Measurements from ENCODE around the gene SMIM33.
"Not testable (repeated sequence)": the region's sequence is repeated elsewhere in the genome, so short reads cannot be mapped to it uniquely, and the experiment has no call there.

The SMIM33 gene

DNA sequence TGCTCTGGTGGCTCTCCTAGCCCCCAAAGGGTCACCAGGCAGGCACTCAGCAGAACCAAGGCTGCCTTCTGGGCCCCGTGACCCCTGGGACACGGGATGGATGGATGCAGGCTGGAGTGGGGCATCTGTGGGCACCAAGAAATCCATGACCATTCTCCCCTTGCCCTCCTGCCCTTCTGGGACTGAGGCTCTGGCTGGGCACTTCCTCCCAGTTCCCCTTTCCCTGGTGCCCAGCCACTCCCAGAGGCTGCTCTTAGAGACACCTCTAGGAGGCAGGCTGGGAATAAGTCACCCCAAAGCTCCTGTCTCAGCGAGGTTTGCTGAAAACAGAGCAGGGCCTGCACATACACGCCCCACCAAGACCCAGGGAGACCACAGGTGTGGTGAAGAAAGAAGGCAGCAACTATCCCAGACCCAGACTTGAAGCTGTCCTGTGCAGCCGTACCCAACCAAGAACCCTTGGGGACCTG is 10.8 kb downstream of the SMIM33 start:
- DNase-seq (ENCODE audit: low spot score) = peak; percentile 26
- FAIRE-seq = no peak

DNA sequence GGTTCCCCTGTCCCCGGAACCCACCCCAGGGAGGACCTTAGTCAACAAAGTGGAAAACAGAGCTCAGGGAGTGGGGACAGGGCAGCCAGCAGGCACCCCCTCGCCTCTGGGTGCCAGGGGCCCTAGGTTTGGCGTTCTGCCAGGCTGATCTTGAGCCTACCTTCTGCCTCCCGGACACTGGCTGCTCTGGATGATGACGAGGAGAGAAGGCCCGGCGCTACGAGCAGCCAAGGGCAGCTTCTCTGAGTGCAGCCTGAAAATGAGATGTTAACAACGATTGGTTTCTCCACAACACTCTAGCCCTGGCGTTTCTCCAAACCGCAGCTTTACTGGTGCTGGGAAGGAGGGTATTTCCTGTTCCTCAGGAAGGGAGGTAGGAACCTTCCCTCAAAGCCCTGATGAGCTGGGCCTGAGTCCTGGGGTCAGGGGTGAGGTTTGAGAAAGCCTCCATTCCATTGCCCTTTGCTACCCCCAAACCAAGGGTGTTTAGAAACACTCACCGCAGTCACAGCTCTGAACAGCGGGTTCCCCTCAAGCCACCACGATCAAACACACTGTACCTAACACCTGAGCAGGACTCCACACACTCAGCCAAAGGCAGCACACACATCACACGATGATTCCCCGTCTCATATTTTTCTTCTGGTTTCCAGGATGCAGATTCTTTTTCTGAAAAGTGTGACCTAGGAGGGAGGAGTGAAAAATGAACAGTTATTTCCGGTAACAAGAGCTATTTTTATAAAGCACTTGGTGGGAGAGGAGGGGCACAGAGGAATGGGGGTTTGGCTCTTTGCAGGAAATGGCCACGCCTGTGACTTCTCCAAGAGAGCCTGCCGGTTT is 11.5 kb downstream of the SMIM33 start, which contains the start of gene STING1:
STING1 (minus strand) TSS at position 709 of the 840 bp plus-strand sequence. CDS start 1,054 bp downstream, outside the sequence.
- peak; percentile 98 for DNase-seq (ENCODE audit: low spot score)
- peak; percentile 92 for FAIRE-seq

DNA sequence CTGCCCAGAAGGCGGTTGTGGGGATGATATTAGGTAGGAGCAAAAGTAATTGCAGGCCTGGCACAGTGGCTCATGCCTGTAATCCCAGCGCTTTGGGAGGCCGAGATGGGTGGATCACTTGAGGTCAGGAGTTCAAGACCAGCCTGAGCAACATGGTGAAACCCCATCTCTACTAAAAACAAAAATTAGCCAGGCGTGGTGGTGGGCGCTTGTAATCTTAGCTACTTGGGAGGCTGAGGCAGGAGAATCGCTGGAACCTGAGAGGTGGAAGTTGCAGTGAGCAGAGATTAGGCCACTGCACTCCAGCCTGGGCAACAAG is 12.0 kb downstream of the SMIM33 start:
- not testable (repeated sequence) for FAIRE-seq; DNase-seq (ENCODE audit: low spot score)

DNA sequence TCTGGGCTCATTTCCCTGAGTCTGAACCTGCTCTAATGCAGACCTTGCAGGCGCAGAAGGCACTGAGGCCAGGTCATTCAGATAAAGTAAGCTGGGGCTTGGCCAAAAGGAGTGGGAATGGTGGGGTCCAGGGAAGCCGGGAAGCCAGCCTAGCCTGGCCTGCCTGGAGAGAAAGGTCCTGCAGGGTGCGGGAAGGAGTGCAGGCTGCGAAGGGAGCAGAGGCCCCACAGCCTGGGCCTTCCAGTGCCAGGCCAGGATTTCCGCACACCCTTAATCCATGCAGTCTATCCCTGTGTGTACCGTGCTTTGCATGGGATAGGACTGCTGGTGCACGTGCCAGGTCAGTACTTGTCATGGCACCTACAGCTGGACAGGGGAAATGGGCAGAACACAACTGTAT is 15.4 kb downstream of the SMIM33 start:
- FAIRE-seq = no peak
- no peak for DNase-seq (ENCODE audit: low spot score)

DNA sequence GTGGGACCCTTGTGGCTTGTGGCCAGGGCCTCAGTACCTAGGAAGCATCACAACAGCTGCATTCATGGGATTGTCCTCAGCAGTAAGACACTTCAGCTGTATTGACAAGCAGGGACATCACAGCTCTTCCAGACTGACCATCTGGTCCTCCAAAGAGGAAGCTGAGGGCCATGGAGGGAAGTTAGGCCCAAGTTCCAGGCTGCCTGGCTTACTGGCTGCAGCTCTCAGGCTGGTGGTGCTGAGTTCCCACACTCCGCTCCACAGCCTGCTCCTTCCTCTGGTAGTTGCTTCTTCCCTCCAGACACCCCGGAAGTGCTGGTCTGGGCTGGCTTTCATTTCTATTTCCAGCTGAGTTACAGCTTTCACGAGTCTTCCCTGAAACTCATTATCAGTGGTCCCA is 17.5 kb downstream of the SMIM33 start:
- DNase-seq (ENCODE audit: low spot score) (no peak), FAIRE-seq (no peak)

DNA sequence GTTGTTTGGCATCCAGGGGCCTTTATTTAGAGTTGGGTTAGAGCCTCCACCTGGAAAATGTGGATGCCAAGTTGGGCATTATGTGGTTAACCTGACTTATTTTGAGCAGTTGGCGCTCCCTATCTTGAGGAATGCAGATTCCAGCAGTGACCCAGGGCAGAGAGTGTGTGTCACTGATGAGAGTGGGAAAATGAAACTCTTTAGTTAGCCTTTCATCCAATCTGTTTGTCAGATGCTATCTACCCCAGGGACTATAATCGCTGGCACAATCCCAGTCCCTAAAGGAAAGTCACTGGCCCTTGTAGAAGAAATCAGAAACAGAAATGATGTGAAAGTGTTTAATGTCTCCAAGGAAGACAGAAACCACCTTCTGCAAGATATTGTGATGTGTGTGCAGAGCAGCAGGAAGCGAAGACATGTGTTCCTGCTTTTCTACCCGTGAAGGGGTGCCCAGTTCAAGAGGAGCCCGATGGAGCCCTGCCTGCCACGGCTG is 21.9 kb downstream of the SMIM33 start:
- DNase-seq (ENCODE audit: low spot score) = peak; percentile 62
- FAIRE-seq = no peak

DNA sequence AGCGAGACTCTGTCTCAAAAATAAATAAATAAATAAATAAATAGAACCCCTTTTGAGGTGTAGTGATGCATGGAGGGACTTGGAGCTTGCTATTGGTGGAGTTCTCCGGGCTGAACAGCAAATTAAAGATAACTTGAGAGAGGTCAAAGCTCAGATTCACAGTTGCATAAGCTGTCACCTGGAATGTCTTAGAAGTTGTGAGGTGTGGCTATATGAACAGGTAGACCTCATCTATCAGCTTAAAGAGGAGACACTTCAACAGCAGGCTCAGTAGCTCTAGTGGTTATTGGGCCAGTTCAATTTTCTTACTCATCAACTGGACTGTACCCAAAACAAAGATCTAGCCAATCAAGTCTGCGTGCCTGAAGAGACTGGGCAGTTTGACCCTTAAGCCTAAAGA is 23.5 kb downstream of the SMIM33 start:
- no peak for FAIRE-seq
- DNase-seq (ENCODE audit: low spot score) = no peak

DNA sequence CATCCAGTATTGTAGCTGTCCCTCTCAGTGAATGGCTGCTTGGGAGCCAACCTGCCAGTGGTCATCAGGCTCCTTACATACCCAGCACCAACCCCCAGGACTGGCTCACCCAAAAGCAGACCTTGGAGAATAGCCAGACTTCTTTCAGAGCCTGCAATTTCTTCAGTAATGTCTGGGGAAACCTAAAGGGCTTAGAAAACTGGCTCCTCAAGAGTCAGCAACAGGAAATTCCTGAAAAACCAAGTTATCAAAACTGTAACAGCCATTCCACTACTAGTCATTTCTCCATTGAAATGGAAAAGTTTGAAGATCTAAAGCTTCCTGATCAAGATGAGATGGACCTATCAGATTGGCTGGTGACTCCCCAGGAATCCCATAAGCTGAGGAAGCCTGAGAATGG is 24.0 kb downstream of the SMIM33 start:
- no peak for FAIRE-seq
- DNase-seq (ENCODE audit: low spot score) = no peak

DNA sequence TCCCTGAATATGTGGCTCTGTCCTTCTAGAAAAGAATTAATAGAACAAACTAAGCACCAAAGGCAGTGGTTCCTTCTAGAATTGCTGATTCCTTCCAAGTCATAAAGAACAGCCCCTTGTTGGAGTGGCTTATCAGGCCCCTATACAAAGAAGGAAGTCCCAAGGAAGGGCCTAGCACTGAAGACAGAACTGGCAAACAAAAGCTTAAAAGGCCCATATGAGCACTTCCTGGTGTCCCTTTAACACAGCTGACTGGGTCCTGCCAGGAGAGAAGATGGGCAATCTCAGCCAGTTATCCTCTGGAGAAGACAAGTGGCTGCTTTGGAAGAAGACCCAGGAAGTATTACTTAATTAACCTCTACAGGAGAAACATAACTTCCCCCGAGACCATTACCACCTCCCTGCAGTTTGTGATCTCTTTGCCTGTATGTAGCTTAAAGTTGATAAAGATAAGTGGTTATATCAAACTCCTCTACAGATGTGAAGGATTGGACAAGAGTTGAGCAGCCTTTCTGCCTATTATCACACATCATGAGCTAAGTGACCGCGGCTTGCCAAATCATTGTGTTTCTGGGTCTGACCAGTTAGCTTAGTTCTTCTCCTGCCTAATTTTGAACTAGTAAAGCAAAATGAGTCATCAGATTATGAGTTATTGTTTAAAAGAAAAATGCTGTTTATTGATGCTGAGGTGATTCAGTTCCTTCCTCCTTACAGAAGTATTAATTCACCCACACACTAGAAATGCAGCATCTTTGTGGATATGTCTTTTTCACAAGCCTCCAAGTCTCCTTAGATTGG is 25.0 kb downstream of the SMIM33 start:
- FAIRE-seq (no peak), DNase-seq (ENCODE audit: low spot score) (no peak)

DNA sequence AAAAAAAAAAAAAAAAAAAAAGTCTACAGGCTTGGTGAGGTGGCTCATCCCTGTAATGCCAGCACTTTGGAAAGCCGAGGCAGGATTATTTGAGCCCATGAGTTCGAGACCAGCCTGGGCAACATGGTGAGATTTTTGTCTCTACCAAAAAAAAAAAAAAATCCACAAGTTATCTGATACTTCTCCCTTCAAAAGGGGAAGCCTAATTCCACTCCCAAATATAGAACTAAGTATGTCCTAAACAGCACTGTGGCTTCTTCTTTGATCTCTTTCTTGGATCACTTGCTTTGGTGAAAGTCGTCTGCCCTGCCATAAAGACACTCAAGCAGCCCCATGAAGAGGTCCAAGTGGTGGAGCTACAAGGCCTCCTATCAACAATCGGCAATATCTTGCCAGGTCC is 30.6 kb downstream of the SMIM33 start:
- DNase-seq (ENCODE audit: low spot score) (no peak), FAIRE-seq (no peak)

DNA sequence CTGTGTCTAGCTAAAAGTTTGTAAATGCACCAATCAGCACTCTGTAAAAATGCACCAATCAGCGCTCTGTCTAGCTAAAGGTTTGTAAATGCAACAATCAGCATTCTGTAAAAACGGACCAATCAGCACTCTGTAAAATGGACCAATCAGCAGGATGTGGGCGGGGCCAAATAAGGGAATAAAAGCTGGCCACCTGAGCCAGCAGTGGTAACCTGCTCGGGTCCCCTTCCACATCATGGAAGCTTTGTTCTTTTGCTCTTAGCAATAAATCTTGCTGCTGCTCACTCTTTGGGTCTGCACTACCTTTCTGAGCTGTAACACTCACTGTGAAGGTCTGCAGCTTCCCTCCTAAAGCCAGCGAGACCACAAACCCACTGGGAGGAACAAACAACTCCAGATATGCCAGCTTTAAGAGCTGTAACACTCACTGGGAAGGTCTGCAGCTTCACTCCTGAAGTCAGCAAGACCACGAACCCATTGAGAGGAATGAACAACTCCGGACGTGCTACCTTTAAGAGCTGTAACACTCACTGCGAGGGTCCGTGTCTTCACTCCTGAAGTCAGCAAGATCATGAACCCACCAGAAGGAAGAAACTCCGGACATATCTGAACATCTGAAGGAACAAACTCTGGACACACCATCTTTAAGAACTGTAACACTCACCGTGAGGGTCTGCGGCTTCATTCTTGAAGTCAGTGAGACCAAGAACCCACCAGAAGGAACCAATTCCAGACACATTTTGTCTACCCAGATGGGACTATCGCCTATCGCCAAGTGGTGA is 32.4 kb downstream of the SMIM33 start:
- not testable (repeated sequence) for FAIRE-seq; DNase-seq (ENCODE audit: low spot score)

DNA sequence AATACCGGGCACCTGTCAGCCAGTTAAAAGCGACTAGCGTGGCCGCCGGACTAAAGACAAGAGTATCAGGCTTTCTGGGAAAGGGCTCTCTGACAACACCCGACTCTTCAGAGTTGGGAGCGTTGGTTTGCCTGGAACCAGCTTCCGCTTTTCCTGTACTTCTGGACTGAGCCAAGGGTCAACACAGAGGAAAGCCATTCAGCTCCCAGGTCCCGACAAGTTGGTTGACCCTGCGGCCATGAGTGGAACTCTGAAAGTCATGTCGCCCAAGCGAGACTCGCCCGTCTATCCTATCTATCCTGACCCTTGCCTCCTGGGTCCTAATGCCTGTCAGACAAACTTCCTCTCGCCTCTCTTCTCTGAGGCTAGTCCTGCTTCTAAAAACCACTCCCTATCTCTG is 33.1 kb downstream of the SMIM33 start:
- DNase-seq (ENCODE audit: low spot score); FAIRE-seq: not testable (repeated sequence)

DNA sequence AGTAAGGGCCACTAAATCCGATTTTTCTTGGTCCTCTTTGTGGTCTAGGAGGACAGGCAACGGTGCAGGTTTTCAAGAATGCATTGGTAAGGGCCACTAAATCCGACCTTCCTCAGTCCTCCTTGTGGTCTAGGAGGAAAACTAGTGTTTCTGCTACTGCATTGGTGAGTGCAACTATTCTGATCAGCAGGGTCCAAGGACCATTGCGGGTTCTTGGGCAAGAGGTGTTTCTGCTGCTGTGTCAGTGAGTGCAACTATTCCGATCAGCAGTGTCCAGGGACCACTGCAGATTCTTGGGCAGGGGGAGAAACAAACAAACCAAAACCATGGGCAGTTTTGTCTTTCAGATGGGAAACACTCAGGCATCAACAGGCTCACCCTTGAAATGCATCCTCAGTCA is 33.9 kb downstream of the SMIM33 start:
- not testable (repeated sequence) for FAIRE-seq; DNase-seq (ENCODE audit: low spot score)

DNA sequence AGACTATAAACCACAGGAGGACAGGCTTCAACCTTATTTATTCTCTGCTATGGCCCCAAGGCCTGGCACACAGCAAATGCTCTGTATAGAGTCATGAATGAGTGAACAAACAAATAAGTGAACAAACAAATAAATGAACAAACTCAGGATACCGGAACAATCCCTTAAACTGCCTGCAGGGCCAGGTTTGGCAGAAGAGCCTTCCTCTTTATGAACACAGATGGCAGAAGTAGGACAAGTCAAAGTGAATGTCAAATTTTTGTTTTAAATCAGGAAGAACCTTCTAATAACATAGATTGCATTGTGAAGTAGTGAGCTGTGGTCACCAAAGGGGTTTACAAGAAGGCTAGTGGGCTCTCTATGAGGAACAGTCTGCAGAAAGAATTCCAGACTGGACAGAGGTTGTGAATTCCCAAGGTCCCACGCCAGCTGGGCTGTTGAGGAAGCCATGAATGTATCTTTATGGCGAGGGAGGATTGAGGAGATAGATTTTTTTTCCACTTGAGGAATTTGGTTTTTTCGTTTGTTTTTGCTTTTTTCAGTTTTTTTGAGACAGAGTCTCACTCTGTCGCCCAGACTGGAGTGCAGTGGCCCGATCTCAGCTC is 42.1 kb downstream of the SMIM33 start:
- FAIRE-seq = no peak
- no peak for DNase-seq (ENCODE audit: low spot score)

DNA sequence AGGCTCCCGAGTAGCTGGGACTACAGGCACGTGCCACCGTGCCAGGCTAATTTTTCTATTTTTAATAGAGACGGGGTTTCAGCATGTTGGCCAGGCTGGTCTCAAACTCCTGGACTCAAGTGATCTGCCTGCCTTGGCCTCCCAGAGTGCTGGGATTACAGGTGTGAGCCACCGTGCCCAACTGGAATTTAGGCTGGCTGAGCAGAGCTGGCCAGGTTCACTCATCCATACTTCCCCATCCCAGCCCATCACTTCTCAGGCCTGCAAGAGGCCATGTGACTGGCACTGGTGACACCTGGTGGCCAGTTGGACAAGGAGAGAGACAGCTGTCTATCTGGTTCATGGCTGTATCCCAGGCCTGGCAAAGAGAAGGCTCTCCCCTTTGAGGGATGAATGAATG is 42.6 kb downstream of the SMIM33 start:
- DNase-seq (ENCODE audit: low spot score) (peak; percentile 81), FAIRE-seq (peak; percentile 44)

DNA sequence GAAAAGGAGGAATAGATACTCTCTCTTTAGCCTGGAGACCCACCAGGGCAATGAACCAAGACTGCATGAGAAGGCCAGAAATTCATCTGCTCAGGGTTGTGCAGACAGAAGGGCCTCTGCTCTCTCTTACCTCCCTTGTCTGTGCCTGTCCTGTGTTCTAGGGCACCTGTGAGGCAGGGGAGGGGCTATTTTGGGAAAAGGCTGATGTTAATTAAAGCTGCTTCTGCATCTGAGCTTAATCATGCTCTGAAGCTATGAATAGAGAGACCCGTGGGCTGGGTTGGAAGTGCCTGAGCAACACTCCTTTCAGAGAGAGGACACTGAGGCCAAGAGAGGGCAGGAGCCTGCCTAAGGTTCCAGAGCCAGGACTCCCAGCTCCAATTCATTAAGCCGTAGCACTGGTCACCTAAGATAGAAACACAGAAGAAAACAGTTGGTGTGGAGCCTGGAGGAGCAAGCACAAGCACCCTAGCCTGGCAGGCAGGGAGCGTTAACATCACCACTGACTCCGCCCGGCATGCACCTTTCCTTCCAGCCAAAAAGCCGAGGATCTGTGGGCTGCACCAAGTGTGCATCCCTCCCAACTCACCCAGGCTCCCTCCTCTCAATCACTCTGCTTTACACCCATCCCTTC is 43.2 kb downstream of the SMIM33 start:
- DNase-seq (ENCODE audit: low spot score) = no peak
- no peak for FAIRE-seq

DNA sequence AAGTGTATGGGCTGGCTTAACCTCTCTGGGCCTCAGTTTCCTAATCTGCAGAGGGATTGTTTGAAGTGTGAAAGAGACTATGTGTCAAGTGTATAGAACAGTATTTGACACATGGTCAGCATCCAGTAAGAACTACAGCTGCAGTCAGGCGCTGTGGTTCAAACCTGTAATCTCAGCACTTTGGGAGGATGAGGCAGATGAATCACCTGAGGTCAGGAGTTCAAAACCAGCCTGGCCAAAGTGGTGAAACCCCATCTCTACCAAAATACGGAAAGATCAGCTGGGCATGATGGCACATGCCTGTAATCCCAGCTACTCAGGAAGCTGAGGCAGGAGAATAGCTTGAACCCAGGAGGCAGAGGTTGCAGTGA is 43.7 kb downstream of the SMIM33 start:
- DNase-seq (ENCODE audit: low spot score) (no peak), FAIRE-seq (no peak)

DNA sequence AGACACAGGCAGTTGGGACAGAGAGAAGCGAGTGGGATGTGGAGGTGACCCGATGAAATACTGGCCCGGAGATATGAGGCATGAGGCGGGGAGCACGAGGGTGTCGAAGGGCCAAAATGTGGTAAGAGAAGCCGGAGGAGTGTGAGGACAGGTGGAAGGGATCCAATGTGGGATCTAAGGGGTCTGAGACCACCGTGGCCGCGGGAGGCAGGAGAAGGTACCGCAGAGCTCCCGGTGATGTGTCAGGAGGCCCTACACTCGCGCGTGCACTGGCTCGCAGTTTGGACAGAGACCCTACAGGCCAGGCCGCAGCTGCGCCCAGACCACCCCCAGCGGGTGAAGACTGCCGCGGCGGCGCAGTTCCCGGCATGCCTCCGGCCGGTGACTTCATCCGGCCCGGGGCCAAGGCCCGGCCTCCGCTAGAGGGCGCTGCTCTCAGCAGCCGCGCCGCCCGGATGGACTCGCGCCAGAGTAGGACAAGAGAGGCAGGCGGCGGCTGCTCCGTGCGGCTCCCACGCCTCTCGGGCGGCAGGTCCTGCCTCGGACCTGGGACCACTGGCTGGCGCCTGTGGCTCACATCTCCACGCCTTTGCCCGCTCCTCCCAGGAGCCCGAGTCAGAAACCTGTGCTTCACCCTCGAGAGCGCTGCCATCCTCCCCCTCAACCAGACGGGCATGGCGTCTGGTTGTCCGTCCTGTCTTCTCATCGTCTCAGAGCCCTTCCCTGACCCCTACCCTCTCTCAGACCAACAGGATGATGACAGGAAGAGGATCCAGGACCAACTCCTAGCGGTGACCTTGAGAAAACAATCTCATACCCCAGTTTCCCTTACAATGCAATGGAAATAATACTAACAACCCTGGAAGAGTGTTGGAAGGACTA is 47.1 kb downstream of the SMIM33 start:
- FAIRE-seq = no peak

More for the DNA sequence above, 47.1 kb downstream of the SMIM33 start:
- DNase-seq (ENCODE audit: low spot score) = peak; percentile 78

All from RCC 7860 (cell line).